ENCODE measurements around the gene FABP6.

Gene FABP6

GRCh38 chr5:160260006-160260775, 30.9 kb downstream of the FABP6 start:
- H3K27me3 ChIP-seq (replicated peaks; ENCODE audit: control insufficient read depth, insufficient read depth, low read length), result no peaks in the 10 kb centered on the region
- H3K36me3 ChIP-seq (ENCODE audit: control insufficient read depth, insufficient read depth, low read length), result no peaks in the 10 kb centered on the region
- no peak overlapping the region for H3K4me3 ChIP-seq (replicated peaks; ENCODE audit: low read depth, low read length)
- TF ChIP-seq CTCF (IDR thresholded peaks at IDR 0.05; ENCODE audit: insufficient read depth, low read length, poor library complexity, severe bottlenecking), result no peak
- DNase-seq (ENCODE audit: extremely low read depth, insufficient read length), result no peak

GRCh38 chr5:160260881-160261815, 31.8 kb downstream of the FABP6 start:
- DNase-seq (ENCODE audit: extremely low read depth, insufficient read length), result no peak
- H3K27me3 ChIP-seq (replicated peaks; ENCODE audit: control insufficient read depth, insufficient read depth, low read length), result no peaks in the 10 kb centered on the region
- H3K36me3 ChIP-seq (ENCODE audit: control insufficient read depth, insufficient read depth, low read length), result no peaks in the 10 kb centered on the region
- H3K4me3 ChIP-seq (replicated peaks; ENCODE audit: low read depth, low read length), result no peak overlapping the region
- no peak for TF ChIP-seq CTCF (IDR thresholded peaks at IDR 0.05; ENCODE audit: insufficient read depth, low read length, poor library complexity, severe bottlenecking)

DNA sequence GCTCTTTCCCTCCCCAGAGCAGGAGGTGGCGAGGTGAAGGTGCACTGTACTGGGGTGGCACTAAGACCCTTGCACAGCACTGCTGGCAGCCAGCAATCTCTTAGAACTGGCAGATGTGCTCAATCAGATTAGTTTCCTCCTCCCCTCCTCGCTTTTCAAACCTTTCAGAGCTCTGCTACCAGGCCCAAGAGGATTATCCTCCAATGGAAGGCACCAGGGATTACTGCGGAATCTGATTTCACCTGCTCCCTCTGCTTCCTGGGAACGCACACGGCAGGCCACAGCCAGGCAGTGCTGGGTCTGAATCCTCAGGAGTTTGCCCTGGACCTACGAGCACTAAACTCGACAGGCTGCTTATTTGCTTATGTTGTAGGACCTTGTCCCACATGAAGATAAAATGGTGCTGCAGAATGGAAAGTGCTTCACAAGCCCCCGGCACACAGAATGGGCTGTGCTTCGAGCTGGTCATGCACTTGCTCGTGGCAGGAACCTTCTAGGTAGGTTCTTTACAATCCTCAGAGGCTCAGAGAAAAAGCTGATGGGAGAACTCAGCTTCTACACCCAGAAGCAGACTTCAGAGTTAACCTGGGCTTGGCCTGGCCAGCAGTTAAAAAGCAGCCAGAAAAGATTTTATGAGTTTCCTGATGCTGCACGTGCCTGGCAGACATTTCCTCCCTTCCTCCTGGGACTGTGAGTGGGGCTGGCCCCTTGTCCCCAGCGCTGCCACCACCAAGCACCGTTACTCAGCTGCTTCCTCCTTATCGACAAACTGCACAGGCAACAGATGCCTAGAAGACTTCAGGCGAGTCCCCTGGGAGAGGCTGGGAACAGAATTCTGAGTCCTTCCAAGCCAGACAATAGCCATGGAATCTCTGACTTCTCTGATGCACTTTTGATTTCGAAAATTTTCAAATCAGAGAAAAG, 33.1 kb downstream of the FABP6 start:
- no peaks in the 10 kb centered on the region for H3K36me3 ChIP-seq (ENCODE audit: control insufficient read depth, insufficient read depth, low read length)
- no peak for TF ChIP-seq CTCF (IDR thresholded peaks at IDR 0.05; ENCODE audit: insufficient read depth, low read length, poor library complexity, severe bottlenecking)
- no peak overlapping the region for H3K4me3 ChIP-seq (replicated peaks; ENCODE audit: low read depth, low read length)
- H3K27me3 ChIP-seq (replicated peaks; ENCODE audit: control insufficient read depth, insufficient read depth, low read length), result no peaks in the 10 kb centered on the region
- no peak for DNase-seq (ENCODE audit: extremely low read depth, insufficient read length)

DNA sequence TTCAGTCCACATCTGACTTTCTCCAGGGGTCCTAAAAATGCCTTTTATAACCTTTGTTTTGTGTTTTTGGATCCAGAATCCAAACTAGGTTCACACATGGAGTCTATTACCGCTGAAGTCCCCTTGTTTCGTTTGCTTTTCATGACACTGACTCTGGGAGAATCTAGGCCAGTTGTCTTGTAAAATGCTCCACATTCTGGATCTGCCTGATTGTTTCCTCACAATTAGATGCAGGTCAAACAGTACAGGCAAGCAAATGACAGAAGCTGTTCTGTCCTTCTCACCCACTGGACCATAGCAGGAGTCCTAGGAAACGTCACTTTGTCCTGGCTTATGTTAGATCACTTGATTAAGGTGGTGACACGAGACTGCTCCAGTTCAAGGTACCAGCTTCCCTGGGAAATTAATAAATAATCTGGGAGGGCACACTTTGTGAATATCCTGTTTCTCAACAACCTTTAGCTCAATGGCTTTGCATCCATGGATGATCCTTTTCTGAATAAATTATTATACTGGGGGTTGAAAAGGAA, 34.1 kb downstream of the FABP6 start:
- TF ChIP-seq CTCF (IDR thresholded peaks at IDR 0.05; ENCODE audit: insufficient read depth, low read length, poor library complexity, severe bottlenecking), result no peak
- no peaks in the 10 kb centered on the region for H3K27me3 ChIP-seq (replicated peaks; ENCODE audit: control insufficient read depth, insufficient read depth, low read length)
- DNase-seq (ENCODE audit: extremely low read depth, insufficient read length), result no peak
- H3K36me3 ChIP-seq (ENCODE audit: control insufficient read depth, insufficient read depth, low read length), result no peaks in the 10 kb centered on the region
- H3K4me3 ChIP-seq (replicated peaks; ENCODE audit: low read depth, low read length), result no peak overlapping the region

DNA sequence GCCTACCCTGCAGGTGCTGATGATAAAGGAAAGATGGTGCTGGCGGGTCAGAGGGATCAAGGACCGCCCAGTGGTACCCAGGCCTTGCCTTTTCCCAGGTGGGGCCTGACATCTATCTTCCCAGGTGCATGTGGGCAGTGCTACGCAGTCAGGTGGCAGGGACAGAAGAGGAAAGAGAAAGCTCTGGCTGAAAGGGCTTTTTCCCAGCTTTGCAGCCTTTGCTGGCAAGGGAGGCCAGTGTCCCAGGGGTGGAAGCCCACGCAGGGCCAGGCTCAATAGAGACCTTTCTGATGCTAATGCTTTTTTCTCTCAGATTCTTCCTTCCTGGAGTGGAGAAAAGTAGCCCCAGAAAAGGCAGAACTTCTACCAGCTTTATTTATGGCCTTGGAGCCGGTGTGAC, 36.7 kb downstream of the FABP6 start:
- no peak overlapping the region for H3K4me3 ChIP-seq (replicated peaks; ENCODE audit: low read depth, low read length)
- TF ChIP-seq CTCF (IDR thresholded peaks at IDR 0.05; ENCODE audit: insufficient read depth, low read length, poor library complexity, severe bottlenecking), result no peak
- H3K36me3 ChIP-seq (ENCODE audit: control insufficient read depth, insufficient read depth, low read length), result no peaks in the 10 kb centered on the region
- H3K27me3 ChIP-seq (replicated peaks; ENCODE audit: control insufficient read depth, insufficient read depth, low read length), result no peaks in the 10 kb centered on the region
- no peak for DNase-seq (ENCODE audit: extremely low read depth, insufficient read length)
